GM20000 (cell line): ENCODE data around the gene RS1.

Experiments used
- DNase-seq: peaks from one replicate; pipeline ENCODE4 v3.0.0; 2012; ENCODE audit warnings: low spot score
- CTCF ChIP-seq: IDR thresholded peaks from 2 replicates; pipeline ENCODE4 v1.5.1; 2012; ENCODE audit warnings: mild to moderate bottlenecking, control low read depth; ENCODE audit errors: extremely low read depth, missing control alignments

RS1 gene

GRCh38 chrX:18649498-18649951 lies 22.4 kb downstream of the RS1 start:
- TF ChIP-seq CTCF: no peak
- DNase-seq: no peak

- DNase-seq: no peak
- TF ChIP-seq CTCF: no peak
Measured at GRCh38 chrX:18647621-18648020, 24.3 kb downstream of the RS1 start.

- no peak for TF ChIP-seq CTCF
- no peak for DNase-seq
Measured at GRCh38 chrX:18643853-18644252, 28.1 kb downstream of the RS1 start.

- no peak for DNase-seq
- no peak for TF ChIP-seq CTCF
Measured at GRCh38 chrX:18643243-18643642, 28.7 kb downstream of the RS1 start.

- no peak for DNase-seq
- TF ChIP-seq CTCF: no peak
Measured at GRCh38 chrX:18640686-18641085, 31.2 kb downstream of the RS1 start.

GRCh38 chrX:18639280-18639679 lies 32.6 kb downstream of the RS1 start:
- no peak for TF ChIP-seq CTCF
- no peak for DNase-seq

- TF ChIP-seq CTCF: no peak
- no peak for DNase-seq
Measured at GRCh38 chrX:18638398-18638797, 33.5 kb downstream of the RS1 start.

- no peak for TF ChIP-seq CTCF
Measured at GRCh38 chrX:18630934-18631333, 41.0 kb downstream of the RS1 start.

More at GRCh38 chrX:18630934-18631333, 41.0 kb downstream of the RS1 start:
- no peak for DNase-seq
